ENCODE results near the gene TAS2R40.
"Not testable (repeated sequence)": the region's sequence is repeated elsewhere in the genome, so short reads cannot be mapped to it uniquely, and the experiment has no call there.

Gene TAS2R40

GRCh38 chr7:143250199-143250598 lies 28.4 kb downstream of the TAS2R40 start:
- no peak for DNase-seq (ENCODE audit: low spot score)

DNA sequence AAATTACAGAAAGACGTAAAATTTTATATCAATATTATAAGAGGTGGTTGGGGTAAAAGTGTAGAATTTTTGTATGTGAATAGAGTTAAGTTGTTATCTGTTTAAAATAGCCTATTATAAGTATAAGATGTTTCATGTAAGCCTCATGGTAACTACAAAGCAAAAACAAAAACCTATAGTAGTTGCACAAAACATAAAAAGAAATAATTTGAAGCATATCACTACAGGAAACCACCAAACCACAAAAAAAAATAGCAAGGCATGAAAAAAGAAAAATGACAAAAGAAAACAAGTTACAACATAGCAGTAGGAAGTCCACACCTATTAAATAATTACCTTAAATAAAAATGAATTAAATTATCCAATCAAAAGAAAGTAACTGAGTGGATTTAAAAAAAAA lies 29.0 kb downstream of the TAS2R40 start:
- DNase-seq (ENCODE audit: low spot score): no peak

GRCh38 chr7:143252006-143252405 lies 30.2 kb downstream of the TAS2R40 start:
- no peak for DNase-seq (ENCODE audit: low spot score)

DNA sequence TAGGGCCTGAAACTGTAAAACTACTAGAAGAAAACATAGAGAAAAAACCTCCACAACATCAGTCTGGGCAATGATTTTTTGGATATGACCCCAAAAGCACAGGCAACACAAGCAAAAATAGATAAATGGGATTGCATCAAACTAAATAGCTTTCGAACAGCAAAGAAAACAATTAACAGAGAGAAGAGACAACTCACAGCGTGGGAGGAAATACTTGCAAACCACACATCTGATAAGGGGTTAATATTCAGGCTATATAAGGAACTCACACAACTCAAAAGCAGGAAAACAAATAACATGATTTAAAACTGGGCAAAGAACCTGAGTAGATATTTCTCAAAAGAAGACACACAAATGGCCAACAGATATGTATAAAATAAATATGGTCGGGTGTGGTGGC lies 33.7 kb downstream of the TAS2R40 start:
- DNase-seq (ENCODE audit: low spot score): peak; percentile 69

DNA sequence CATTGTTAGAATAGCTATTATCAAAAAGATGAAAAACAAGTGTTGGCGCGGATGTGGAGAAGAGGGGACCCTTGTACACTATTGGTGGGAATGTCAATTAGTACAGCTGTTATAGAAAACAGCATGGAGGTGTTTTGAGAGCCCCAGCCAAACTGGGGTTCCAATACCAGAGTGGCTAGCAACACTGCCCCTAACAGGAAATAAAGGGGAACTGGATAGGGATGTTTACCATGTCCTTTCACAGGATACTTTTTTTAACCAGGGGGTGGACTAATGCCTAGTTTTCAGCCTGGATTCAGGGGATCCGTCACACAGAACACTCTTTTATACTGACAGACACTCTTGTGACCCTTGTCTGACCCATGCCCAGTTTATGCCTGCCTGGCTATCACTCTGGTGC lies 34.5 kb downstream of the TAS2R40 start:
- no peak for DNase-seq (ENCODE audit: low spot score)

DNA sequence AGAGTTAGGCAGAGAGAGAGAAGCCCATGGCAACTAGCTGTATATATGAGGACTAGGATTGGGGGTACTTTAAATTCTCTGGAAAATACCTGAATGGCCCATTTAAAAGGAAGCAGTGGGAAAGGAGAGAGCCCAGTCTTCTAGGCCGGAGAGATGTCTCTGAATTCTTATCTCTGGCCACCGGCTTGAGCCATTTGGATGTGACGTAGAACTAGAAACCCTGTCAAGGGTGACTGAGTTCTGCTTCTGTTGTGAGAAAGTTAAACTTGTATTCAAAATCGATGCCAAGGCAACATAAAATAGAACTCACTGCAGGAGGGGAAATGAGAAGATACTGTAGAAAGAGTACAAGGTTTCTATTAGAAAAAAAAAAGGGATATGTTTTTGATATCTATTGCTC lies 35.1 kb downstream of the TAS2R40 start:
- DNase-seq (ENCODE audit: low spot score): no peak

DNA sequence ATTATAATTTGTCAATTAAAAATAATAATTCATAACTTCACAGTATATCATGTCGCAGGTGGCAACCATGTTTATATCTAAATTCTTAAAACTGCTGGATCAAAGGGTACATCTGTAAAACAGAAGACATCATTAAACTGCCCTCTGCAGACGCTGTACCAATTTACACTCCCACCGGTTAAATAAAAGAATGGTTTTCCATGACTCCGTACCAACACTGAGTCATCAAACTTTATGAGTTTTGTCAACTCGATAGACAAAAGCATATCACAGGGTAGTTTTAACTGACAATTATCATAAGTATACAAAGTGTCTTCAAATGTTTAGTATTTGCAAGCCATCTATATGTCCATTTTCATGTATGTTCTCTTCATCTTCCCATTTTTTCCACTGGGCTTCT lies 35.7 kb downstream of the TAS2R40 start:
- DNase-seq (ENCODE audit: low spot score): peak; percentile 51

GRCh38 chr7:143258831-143259230 lies 37.0 kb downstream of the TAS2R40 start:
- no peak for DNase-seq (ENCODE audit: low spot score)

DNA sequence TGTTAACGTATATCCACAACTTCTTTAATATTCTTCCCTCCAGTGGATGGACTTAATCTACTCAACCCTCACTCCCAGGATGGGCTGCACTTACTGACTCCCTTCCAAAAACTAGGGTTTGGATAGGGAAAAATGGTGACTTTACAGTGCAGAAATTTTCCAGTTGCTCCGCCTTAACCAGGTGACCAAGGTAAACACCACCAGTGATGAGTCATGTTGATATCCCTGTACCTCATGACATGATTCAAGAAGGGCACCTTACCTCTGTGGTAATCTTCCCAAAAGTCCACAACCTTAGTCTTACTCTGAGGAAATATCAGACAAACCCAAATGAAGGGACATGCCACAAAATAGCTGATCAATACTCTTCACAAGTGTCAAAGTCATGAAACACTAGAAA lies 37.9 kb downstream of the TAS2R40 start:
- no peak for DNase-seq (ENCODE audit: low spot score)

- no peak for DNase-seq (ENCODE audit: low spot score)
These were observed 40.1 kb downstream of the TAS2R40 start for GRCh38 chr7:143261901-143262300.

DNA sequence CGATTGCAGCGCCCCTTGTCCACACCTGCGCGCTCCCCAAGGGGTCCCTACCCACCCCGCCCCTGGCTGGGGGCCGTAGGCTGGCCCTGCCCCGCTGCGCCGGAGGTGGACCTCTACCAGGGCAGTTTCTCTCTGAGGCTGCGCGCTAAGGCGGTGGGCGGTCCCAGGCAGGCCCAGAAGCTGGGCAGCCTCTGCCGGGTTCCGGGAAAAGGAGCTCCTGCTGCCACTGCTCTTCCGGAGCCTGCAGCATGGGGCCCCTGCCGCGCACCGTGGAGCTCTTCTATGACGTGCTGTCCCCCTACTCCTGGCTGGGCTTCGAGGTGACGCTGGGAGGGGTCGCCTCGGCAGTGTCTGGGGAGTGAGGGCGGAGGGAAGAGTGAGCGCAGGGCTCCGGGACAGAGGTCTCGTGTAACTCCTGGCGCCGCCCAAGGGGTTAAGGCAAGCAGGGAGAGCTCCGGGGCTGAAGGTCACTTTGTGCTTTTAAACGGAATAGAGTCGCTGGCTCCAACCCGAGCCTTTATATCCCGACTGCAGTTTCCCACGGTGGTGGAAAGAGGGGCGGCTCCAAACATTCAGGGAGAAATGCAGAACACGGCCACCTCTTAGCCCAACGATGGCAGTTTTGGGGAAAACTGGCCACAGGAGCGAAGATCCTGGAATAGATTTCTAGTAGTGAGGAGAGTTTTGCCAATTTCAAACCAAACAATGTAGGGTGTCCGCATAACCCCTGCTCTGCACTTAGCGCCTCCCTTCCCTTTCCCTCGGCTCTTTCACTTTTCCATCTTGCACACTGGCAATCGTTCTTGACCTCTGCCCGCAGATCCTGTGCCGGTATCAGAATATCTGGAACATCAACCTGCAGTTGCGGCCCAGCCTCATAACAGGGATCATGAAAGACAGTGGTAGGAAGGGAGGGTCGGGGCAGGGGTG lies 41.7 kb downstream of the TAS2R40 start, which contains the start of gene GSTK1:
Gene GSTK1 (plus strand): TSS at position 176 of the 930 bp plus-strand sequence. CDS start 73 bp downstream, at position 249.
- peak; percentile 92 for DNase-seq (ENCODE audit: low spot score)

DNA sequence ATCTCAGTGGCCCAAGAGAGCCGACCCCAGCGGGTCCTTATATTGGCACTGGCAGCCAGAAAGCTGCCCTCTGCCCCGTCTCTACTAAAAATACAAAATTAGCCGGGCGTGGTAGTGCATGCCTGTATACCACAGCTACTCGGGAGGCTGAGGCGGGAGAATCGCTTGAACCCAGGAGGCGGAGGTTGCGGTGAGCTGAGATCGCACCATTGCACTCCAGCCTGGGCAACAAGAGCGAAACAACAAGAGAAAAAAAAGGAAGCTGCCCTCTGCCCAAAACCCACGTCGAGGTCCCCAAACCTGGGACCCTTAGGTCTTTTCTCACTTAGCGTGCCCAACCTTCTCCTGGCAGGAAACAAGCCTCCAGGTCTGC lies 42.3 kb downstream of the TAS2R40 start:
- not testable (repeated sequence) for DNase-seq (ENCODE audit: low spot score)

- peak; percentile 90 for DNase-seq (ENCODE audit: low spot score)
These were observed 43.3 kb downstream of the TAS2R40 start for GRCh38 chr7:143265017-143265693.

DNA sequence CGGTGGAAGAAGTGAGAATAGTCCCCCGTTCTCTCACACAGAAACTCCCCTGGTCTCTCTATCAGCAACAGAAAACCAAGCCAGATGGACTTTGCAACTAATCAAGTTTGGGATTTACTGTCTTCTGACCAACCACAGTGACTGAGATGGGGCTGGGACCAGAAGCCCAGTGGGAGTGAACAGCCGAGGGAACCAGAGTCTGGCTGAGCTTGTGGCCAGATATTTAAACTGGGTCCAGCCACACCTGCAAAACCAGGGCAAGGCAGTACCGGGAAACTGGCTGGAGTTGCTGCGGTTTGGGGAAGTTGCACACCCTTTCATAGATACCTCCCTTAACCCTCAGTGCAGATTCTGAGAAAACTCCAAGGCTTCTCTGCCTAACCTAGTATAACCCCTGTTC lies 47.4 kb downstream of the TAS2R40 start:
- no peak for DNase-seq (ENCODE audit: low spot score)

DNA sequence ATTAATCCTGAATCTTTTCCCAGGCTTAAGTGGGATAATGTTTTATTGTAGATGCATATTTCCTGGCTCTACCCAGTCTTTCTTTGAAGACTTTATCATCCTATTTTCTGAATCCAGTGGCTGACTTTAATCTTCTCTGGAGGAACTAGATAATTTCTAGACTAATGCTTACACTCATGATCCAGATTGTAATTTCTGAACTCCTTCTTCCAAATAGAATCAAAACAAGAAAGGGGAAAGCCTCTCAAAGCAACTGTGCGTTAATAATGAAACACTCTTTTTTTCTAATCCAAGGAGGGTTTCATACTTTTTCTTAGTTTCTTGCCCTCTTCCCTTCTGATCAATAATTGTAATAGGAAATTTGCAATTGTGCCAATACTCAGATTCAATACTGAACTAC lies 49.4 kb downstream of the TAS2R40 start:
- no peak for DNase-seq (ENCODE audit: low spot score)

Measured in COLO829 (cell line).